ENCODE results near the gene ADSL. TPM values are rescaled to one million over a fixed set of nuclear protein-coding genes. Genes with fewer than 3 reads are reported as not detected.

Gene ADSL
- total RNA-seq, 4 donors from 2014 or later: 36.1 to 71.8 (median 58.1) TPM

DNA sequence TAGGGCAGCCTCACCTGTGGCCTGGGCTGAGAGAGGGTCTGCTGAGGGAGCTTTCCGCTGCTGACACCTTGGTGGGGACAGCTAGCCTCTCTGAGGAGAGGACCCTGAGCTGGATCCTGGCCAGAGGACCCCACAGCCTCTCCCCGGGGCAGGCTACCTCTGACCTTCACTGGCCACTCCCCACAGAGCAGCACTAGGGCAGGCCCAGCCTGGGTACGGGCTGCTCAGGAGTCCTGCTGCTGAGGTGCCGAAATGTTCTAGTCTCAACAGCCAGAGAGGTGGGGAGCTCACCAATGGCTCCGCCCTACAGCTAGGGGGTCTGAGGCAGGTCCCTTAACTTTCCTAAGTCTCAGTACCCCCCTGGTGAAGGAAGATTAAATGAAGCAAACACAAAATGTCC lies 71.6 kb downstream of the ADSL start:
- Histone ChIP-seq H3K4me1 (peaks cover 0 to 12% (median 2%) of the 10 kb centered on the region in 4 donors), H3K4me3 (no peak overlapping the region), H3K36me3 (peaks cover 0 to 86% (median 31%) of the 10 kb centered on the region in 3 donors), H3K27me3 (no peaks in the 10 kb centered on the region), H3K27ac (no peak overlapping the region), H3K9me3 (no peaks in the 10 kb centered on the region)
- WGBS, 2 donors: 96 to 100% methylated on average over 3 to 4 of the region's 5 CpGs
- DNase-seq (ENCODE audit: low spot score in 2 of 2): no peak
- TF ChIP-seq CTCF (IDR thresholded peaks at IDR 0.05) (no peak), EP300 (IDR thresholded peaks at IDR 0.05) (no peak), POLR2A (IDR thresholded peaks at IDR 0.05) (no peak)

DNA sequence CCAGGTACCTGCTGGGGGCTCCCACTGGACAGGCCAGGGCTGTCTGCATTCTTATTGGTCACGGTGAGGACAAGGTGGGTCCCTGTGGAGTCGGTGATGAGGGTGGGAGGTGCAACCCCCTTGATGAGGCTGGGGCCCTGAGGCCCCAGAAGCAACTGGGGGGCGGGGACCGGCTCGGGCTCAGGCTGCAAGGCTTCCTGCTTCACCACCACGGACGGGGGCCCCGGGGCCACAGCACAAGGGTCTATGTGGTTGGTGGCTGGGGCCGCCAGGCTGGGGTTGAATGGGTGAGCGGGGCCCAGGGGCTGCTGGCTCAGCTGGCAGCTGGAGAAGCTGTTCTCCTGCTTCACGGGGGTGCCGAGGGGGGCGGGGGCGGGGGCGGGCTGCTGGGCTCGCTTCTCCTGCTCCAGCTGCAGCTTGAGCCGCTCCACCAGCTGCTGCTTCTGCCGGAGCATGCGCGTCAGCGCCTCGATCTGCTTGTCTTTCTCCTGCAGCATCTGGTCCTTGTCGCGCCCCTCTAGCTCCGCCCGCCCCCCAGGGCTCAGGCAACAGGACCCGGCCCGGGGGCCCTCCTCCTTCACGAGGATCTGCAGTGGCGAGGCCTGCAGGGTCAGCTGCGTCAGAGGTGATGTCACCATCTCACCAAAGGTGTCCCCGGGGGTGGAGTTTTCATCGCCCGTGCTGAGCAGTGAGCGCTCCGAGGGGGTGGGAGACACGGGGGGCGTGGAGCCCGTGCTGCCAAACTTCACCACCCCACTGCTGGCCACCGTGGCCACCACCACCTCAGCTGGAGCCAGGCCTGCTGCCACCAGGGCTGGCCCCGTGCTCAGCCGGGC lies 72.3 kb downstream of the ADSL start:
- Histone ChIP-seq H3K9me3 (no peaks in the 10 kb centered on the region), H3K4me3 (no peak overlapping the region)
- no peak for DNase-seq (ENCODE audit: low spot score in 2 of 2)

GRCh38 chr22:40419718-40420117 lies 73.4 kb downstream of the ADSL start:
- H3K9me3 ChIP-seq: no peaks in the 10 kb centered on the region
- H3K36me3 ChIP-seq: peaks cover 0 to 99% (median 31%) of the 10 kb centered on the region in 3 donors
- 92% methylated on average over 7 to 8 of the region's 8 CpGs for WGBS, 2 donors
- H3K4me3 ChIP-seq: no peak overlapping the region
- no peak for DNase-seq (ENCODE audit: low spot score in 2 of 2)
- no peak for TF ChIP-seq CTCF (IDR thresholded peaks at IDR 0.05)
- no peaks in the 10 kb centered on the region for H3K27me3 ChIP-seq
- peaks cover 0 to 16% (median 6%) of the 10 kb centered on the region in 4 donors for H3K4me1 ChIP-seq
- H3K27ac ChIP-seq: no peak overlapping the region

More for the DNA sequence above, 72.3 kb downstream of the ADSL start:
- WGBS, 2 donors: 85 to 86% methylated on average over 26 to 35 of the region's 42 CpGs
- Histone ChIP-seq H3K27ac (no peak overlapping the region), H3K36me3 (peaks cover 0 to 93% (median 31%) of the 10 kb centered on the region in 3 donors), H3K4me1 (peaks cover 0 to 12% (median 5%) of the 10 kb centered on the region in 4 donors), H3K27me3 (no peaks in the 10 kb centered on the region)
- TF ChIP-seq EP300 (IDR thresholded peaks at IDR 0.05): no peak
- TF ChIP-seq POLR2A (IDR thresholded peaks at IDR 0.05): no peak
- TF ChIP-seq CTCF (IDR thresholded peaks at IDR 0.05): no peak

DNA sequence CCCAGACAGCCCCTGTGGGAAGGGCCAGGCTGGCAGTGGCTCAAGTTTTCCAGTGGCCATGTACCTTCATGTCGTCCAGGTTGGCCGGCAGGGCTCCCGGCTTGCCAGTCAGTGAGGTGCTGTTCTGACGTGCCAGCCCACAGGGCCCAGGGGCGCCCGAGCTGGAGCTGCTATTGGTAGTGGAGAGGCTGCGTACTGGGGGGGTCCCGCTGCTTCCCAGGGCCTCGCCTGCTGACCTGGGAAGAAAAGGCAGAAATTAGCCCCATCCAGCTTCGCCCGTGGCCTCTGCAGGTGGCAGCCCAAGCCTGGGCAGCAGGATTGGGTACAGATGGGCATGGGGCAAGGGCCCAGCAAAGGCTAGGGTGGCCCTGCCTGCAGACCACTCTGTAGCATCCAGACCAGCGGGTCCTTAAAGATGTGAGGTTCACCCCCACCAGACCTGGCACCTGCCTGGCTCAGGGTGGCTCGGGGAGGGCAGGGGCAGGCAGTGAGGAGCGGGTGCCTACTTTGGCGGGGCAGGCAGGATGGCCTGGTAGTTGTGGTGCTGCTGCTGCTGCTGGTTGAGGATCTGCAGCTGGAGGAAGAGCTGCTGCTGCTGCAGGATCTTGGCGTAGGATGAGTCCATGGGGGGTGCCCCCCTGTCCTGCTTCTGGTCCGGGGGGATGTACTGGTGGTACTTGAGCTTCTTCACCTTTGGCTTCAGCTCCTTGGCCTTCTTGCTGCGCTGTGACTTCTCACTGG lies 74.2 kb downstream of the ADSL start:
- Histone ChIP-seq H3K27me3 (no peaks in the 10 kb centered on the region), H3K27ac (no peak overlapping the region), H3K9me3 (no peaks in the 10 kb centered on the region), H3K36me3 (peaks cover 0 to 100% (median 31%) of the 10 kb centered on the region in 3 donors), H3K4me3 (no peak overlapping the region), H3K4me1 (peaks cover 0 to 21% (median 3%) of the 10 kb centered on the region in 4 donors)
- TF ChIP-seq EP300 (IDR thresholded peaks at IDR 0.05) (no peak), CTCF (IDR thresholded peaks at IDR 0.05) (no peak), POLR2A (IDR thresholded peaks at IDR 0.05) (no peak)
- no peak for DNase-seq (ENCODE audit: low spot score in 2 of 2)
- WGBS, 2 donors: 92 to 94% methylated on average over 6 to 15 of the region's 18 CpGs

DNA sequence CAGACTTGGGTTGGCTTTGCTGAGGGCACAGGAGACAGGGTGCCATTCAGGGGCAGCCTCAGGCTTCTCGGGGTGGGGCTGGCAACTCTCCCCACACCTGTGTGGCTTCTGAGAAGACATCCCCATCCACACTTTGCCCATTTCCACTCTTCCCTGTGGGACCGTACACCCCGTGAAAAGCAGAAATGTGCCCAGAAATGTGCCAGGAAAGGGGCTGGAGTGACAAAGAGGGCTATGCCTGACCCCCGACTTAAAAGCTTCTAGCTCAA lies 74.7 kb downstream of the ADSL start:
- WGBS, 2 donors: 85 to 86% methylated on average over 4 of the region's 4 CpGs
- H3K27me3 ChIP-seq: no peaks in the 10 kb centered on the region
- peaks cover 0 to 100% (median 31%) of the 10 kb centered on the region in 3 donors for H3K36me3 ChIP-seq
- H3K4me3 ChIP-seq: no peak overlapping the region
- H3K4me1 ChIP-seq: peaks cover 0 to 26% (median 4%) of the 10 kb centered on the region in 4 donors
- H3K9me3 ChIP-seq: no peaks in the 10 kb centered on the region
- no peak overlapping the region for H3K27ac ChIP-seq
- no peak for DNase-seq (ENCODE audit: low spot score in 2 of 2)
- TF ChIP-seq POLR2A (IDR thresholded peaks at IDR 0.05) (no peak), EP300 (IDR thresholded peaks at IDR 0.05) (no peak), CTCF (IDR thresholded peaks at IDR 0.05) (no peak)

Data from tibial nerve (tissue), 4 donors.